ENCODE measurements around the gene FHIP1B. TPM values are rescaled to one million over a fixed set of nuclear protein-coding genes. Genes with fewer than 3 reads are reported as not detected.
A peak's percentile ranks its signal among the peaks of the same experiment; 100 is the strongest.

Gene FHIP1B
- total RNA-seq, 4 donors from 2014 or later, result 23.8 to 50.9 (median 43.9) TPM

- no peak for DNase-seq (ENCODE audit: low spot score)
- no peak for TF ChIP-seq CTCF (IDR thresholded peaks at IDR 0.05)
- ATAC-seq (ENCODE audit: low FRiP score), result no peak
Observed at GRCh38 chr11:6268820-6269219, 34.4 kb upstream of the FHIP1B start.

GRCh38 chr11:6263662-6264061 lies 29.2 kb upstream of the FHIP1B start:
- no peak for ATAC-seq (ENCODE audit: low FRiP score)
- TF ChIP-seq CTCF (IDR thresholded peaks at IDR 0.05), result no peak
- DNase-seq (ENCODE audit: low spot score), result no peak

GRCh38 chr11:6260207-6260726 lies 25.8 kb upstream of the FHIP1B start:
- TF ChIP-seq CTCF (IDR thresholded peaks at IDR 0.05), result no peak
- DNase-seq (ENCODE audit: low spot score) (no peak), ATAC-seq (ENCODE audit: low FRiP score) (no peak)

- no peak for TF ChIP-seq CTCF (IDR thresholded peaks at IDR 0.05)
- ATAC-seq (ENCODE audit: low FRiP score) (peak; percentile 45), DNase-seq (ENCODE audit: low spot score) (no peak)
Observed at GRCh38 chr11:6258571-6259081, 24.2 kb upstream of the FHIP1B start.

GRCh38 chr11:6258141-6258540 lies 23.7 kb upstream of the FHIP1B start:
- DNase-seq (ENCODE audit: low spot score) (no peak), ATAC-seq (ENCODE audit: low FRiP score) (no peak)
- TF ChIP-seq CTCF (IDR thresholded peaks at IDR 0.05), result no peak

- ATAC-seq (ENCODE audit: low FRiP score), result no peak
- TF ChIP-seq CTCF (IDR thresholded peaks at IDR 0.05), result no peak
Observed at GRCh38 chr11:6253197-6253596, 18.8 kb upstream of the FHIP1B start.

GRCh38 chr11:6251990-6252473 lies 17.6 kb upstream of the FHIP1B start:
- ATAC-seq (ENCODE audit: low FRiP score) (no peak), DNase-seq (ENCODE audit: low spot score) (no peak)
- no peak for TF ChIP-seq CTCF (IDR thresholded peaks at IDR 0.05)

More at GRCh38 chr11:6253197-6253596, 18.8 kb upstream of the FHIP1B start:
- no peak for DNase-seq (ENCODE audit: low spot score)

Data from omental fat pad (tissue), 4 donors.